PC-3 (cell line): ENCODE results near the gene LIPF. TPM values are rescaled to one million over a fixed set of nuclear protein-coding genes. Genes with fewer than 3 reads are reported as not detected.

Experiments
- ATAC-seq: fragments of 200-7000 bp; cut with Tn5 transposase; 2 replicates; pipeline ENCODE4 v1.9.1; 2020; ENCODE audit warnings: mild to moderate bottlenecking, moderate library complexity
- Bru-seq: library from RNA; stranded (reverse); fragments of 400-500 nt; gene quantifications from one replicate; lab custom pipeline; 2021; lab: Mats Ljungman, UMichigan
- BruChase-seq, 2 experiments: library from RNA; stranded (reverse); fragments of 400-500 nt; gene quantifications; one replicate each; lab custom pipeline; 2021; lab: Mats Ljungman, UMichigan
- BruUV-seq: library from RNA; stranded (reverse); fragments of 400-500 nt; replicated peaks from 2 replicates; lab custom pipeline; 2021; lab: Mats Ljungman, UMichigan
- CTCF ChIA-PET: fragments of 300-600 bp; sonication (Branson Sonifier 250); formaldehyde crosslinking; loops from one replicate; lab custom pipeline; 2022; ENCODE audit warnings: antibody characterized with exemption; lab: Charles Lee
- POLR2A ChIA-PET: fragments of 300-600 bp; sonication (Branson Sonifier 250); formaldehyde crosslinking; loops from one replicate; lab custom pipeline; 2022; ENCODE audit warnings: antibody characterized with exemption; ENCODE audit not compliant: unreplicated experiment; lab: Charles Lee
- DNase-seq: peaks from one replicate; pipeline ENCODE4 v3.0.0-alpha.2; 2015
- H2AFZ ChIP-seq: fragments of 300-600 bp; sonication (generic); 2 replicates; pipeline ENCODE4 v1.6.0; 2016; ENCODE audit warnings: antibody characterized with exemption, low read length
- H3F3A ChIP-seq: fragments of 300-600 bp; sonication (generic); one replicate; pipeline ENCODE4 v1.6.0; 2017; ENCODE audit warnings: antibody characterized with exemption, low read length, control low read depth, mild to moderate bottlenecking; ENCODE audit not compliant: unreplicated experiment
- H3K27ac ChIP-seq: fragments of 300-600 bp; sonication (generic); 2 replicates; pipeline ENCODE4 v1.5.1; 2016; ENCODE audit warnings: mild to moderate bottlenecking, low read length
- H3K27me3 ChIP-seq: fragments of 300-600 bp; sonication (generic); 2 replicates; pipeline ENCODE4 v1.6.1; 2016; ENCODE audit warnings: low read length, mixed read lengths
- H3K36me3 ChIP-seq: fragments of 300-600 bp; sonication (generic); 2 replicates; pipeline ENCODE4 v1.6.1; 2016; ENCODE audit warnings: low read depth, mixed run types, low read length, mixed read lengths
- H3K4me1 ChIP-seq: fragments of 300-600 bp; sonication (generic); 2 replicates; pipeline ENCODE4 v1.5.1; 2016; ENCODE audit warnings: low read length; ENCODE audit not compliant: insufficient read depth
- H3K4me2 ChIP-seq: fragments of 300-600 bp; sonication (generic); 2 replicates; pipeline ENCODE4 v1.6.0; 2016; ENCODE audit warnings: low read length
- H3K4me3 ChIP-seq: fragments of 300-600 bp; sonication (generic); 2 replicates; pipeline ENCODE4 v1.5.1; 2016; ENCODE audit warnings: mild to moderate bottlenecking, low read length, mixed read lengths
- H3K79me2 ChIP-seq: fragments of 300-600 bp; sonication (generic); 2 replicates; pipeline ENCODE4 v1.6.1; 2017; ENCODE audit warnings: low read length, mixed read lengths
- H3K9ac ChIP-seq: fragments of 300-600 bp; sonication (generic); 2 replicates; pipeline ENCODE4 v1.6.0; 2016; ENCODE audit warnings: mild to moderate bottlenecking, low read length
- H3K9me2 ChIP-seq: fragments of 300-600 bp; sonication (generic); replicated peaks from 2 replicates; pipeline ENCODE4 v1.6.1; 2016; ENCODE audit warnings: mixed run types, low read length, mixed read lengths
- H3K9me3 ChIP-seq: fragments of 300-600 bp; sonication (generic); 2 replicates; pipeline ENCODE4 v1.6.1; 2016; ENCODE audit warnings: low read length, mixed read lengths
- H4K20me1 ChIP-seq: fragments of 300-600 bp; sonication (generic); 2 replicates; pipeline ENCODE4 v1.6.1; 2016; ENCODE audit warnings: low read length, mixed read lengths
- CTCF ChIP-seq: fragments of 300-600 bp; sonication (generic); conservative IDR thresholded peaks from 2 replicates; pipeline ENCODE4 v1.5.1; 2017; ENCODE audit warnings: antibody characterized with exemption, low read depth, mild to moderate bottlenecking, low read length
- EZH2 ChIP-seq: fragments of 300-600 bp; sonication (generic); IDR thresholded peaks from one replicate; pipeline ENCODE4 v1.6.1; 2017; ENCODE audit warnings: antibody characterized with exemption, mild to moderate bottlenecking, low read length; ENCODE audit not compliant: unreplicated experiment
- EZH2phosphoT487 ChIP-seq: fragments of 300-600 bp; sonication (generic); IDR thresholded peaks from 2 replicates; pipeline ENCODE4 v1.6.1; 2018; ENCODE audit warnings: mild to moderate bottlenecking, antibody characterized with exemption, low read length, borderline replicate concordance
- intact Hi-C: fragments of 100-400 bp; cut with micrococcal nuclease; formaldehyde crosslinking; loops from 2 replicates; pipeline ENCODE4 v1.9.0; 2023
- long read RNA-seq: library from polyadenylated mRNA; unstranded; transcript quantifications from one replicate; pipeline ENCODE4 v2.0.0, GENCODE V29; 2021; ENCODE audit not compliant: unreplicated experiment
- total RNA-seq: library from RNA; depleted of rRNA; stranded (reverse); fragments of >200 nt; gene quantifications from 2 replicates; pipeline ENCODE4 v1.2.3, GENCODE V29; 2014; rRNA removed

Gene LIPF
- total RNA-seq (not detected in 2 replicates), Bru-seq, nascent RNA (not detected), BruChase-seq, experiment 1, labeled RNA remaining after a 6-hour chase (not detected), BruChase-seq, experiment 2, labeled RNA remaining after a 2-hour chase (not detected)
- long read RNA-seq = 0 reads

GRCh38 chr10:88664142-88664541 is at the start of gene LIPF:
Gene LIPF, plus strand, starts transcription at chr10:88664442. Its CDS starts 2,856 bp downstream, at chr10:88667298.
- Histone ChIP-seq H3K9me2 (no peaks in the 10 kb centered on the region), H3K9ac (no peak within 1 kb of the TSS), H3K79me2 (no peaks in the 10 kb centered on the region), H2AFZ (no peak within 1 kb of the TSS), H4K20me1 (no peaks in the 10 kb centered on the region), H3K4me2 (no peak within 1 kb of the TSS), H3K9me3 (no peaks in the 10 kb centered on the region), H3K27me3 (no peaks in the 10 kb centered on the region), H3K27ac (no peak within 1 kb of the TSS), H3K4me3 (no peak within 1 kb of the TSS), H3F3A (no peaks in the 10 kb centered on the region), H3K36me3 (no peaks in the 10 kb centered on the region), H3K4me1 (no peaks in the 10 kb centered on the region)
- BruUV-seq = no TSS peak
- ATAC-seq (no peak), DNase-seq (no peak)
- intact Hi-C loops = no loop called here
- CTCF ChIA-PET = no interaction called here
- TF ChIP-seq CTCF (no peak), EZH2 (no peak), EZH2phosphoT487 (no peak)
- POLR2A ChIA-PET = no interaction called here

- ChIA-PET CTCF (no interaction called here), POLR2A (no interaction called here)
- no peak for DNase-seq
- Histone ChIP-seq H3K4me3 (no peak overlapping the region), H3K4me2 (no peak overlapping the region), H3K4me1 (no peaks in the 10 kb centered on the region), H3K27ac (no peak overlapping the region), H4K20me1 (no peaks in the 10 kb centered on the region), H3K79me2 (no peaks in the 10 kb centered on the region), H3K36me3 (no peaks in the 10 kb centered on the region), H3K9me3 (no peaks in the 10 kb centered on the region), H3F3A (no peaks in the 10 kb centered on the region), H3K9ac (no peak overlapping the region), H2AFZ (no peak overlapping the region), H3K27me3 (no peaks in the 10 kb centered on the region), H3K9me2 (no peaks in the 10 kb centered on the region)
- TF ChIP-seq CTCF (no peak), EZH2 (no peak), EZH2phosphoT487 (no peak)
- intact Hi-C loops = no loop called here
- no TSS peak for BruUV-seq
- ATAC-seq = no peak
These were observed 47.8 kb upstream of the LIPF start for GRCh38 chr10:88616250-88616977.

GRCh38 chr10:88617772-88618300 is 46.4 kb upstream of the LIPF start:
- Histone ChIP-seq H3K27me3 (no peaks in the 10 kb centered on the region), H3K9me2 (no peaks in the 10 kb centered on the region), H3K9me3 (no peaks in the 10 kb centered on the region), H3K4me1 (no peaks in the 10 kb centered on the region), H3K27ac (no peak overlapping the region), H3K4me3 (no peak overlapping the region), H3K9ac (no peak overlapping the region), H3K4me2 (no peak overlapping the region), H4K20me1 (no peaks in the 10 kb centered on the region), H3F3A (no peaks in the 10 kb centered on the region), H2AFZ (no peak overlapping the region), H3K36me3 (no peaks in the 10 kb centered on the region), H3K79me2 (no peaks in the 10 kb centered on the region)
- DNase-seq = no peak
- intact Hi-C loops = no loop called here
- BruUV-seq = no TSS peak
- ATAC-seq = no peak
- ChIA-PET POLR2A (no interaction called here), CTCF (no interaction called here)
- no peak for TF ChIP-seq EZH2
- TF ChIP-seq CTCF = no peak
- no peak for TF ChIP-seq EZH2phosphoT487
